IPS-11a (cell line): Measurements from ENCODE around the gene SPATC1L.

Experiments
- H3K4me3 ChIP-seq: one replicate; pipeline ENCODE4 v1.5.1; 2013; ENCODE audit warnings: low read depth, low read length, control low read depth

Gene SPATC1L

GRCh38 chr21:46165098-46165497, 19.2 kb downstream of the SPATC1L start:
- no peak overlapping the region for H3K4me3 ChIP-seq

GRCh38 chr21:46163380-46163779, 20.9 kb downstream of the SPATC1L start:
- no peak overlapping the region for H3K4me3 ChIP-seq

- H3K4me3 ChIP-seq, result no peak overlapping the region
These were observed 22.3 kb downstream of the SPATC1L start for GRCh38 chr21:46161633-46162592.

- no peak overlapping the region for H3K4me3 ChIP-seq
These were observed 23.2 kb downstream of the SPATC1L start for GRCh38 chr21:46160907-46161632.

GRCh38 chr21:46160657-46160906, 23.7 kb downstream of the SPATC1L start:
- no peak overlapping the region for H3K4me3 ChIP-seq

GRCh38 chr21:46159841-46160656, 24.2 kb downstream of the SPATC1L start:
- no peak overlapping the region for H3K4me3 ChIP-seq

GRCh38 chr21:46159390-46159789, 24.9 kb downstream of the SPATC1L start:
- H3K4me3 ChIP-seq, result no peak overlapping the region

GRCh38 chr21:46158666-46159300, 25.5 kb downstream of the SPATC1L start:
- H3K4me3 ChIP-seq, result no peak overlapping the region

- H3K4me3 ChIP-seq, result no peak overlapping the region
These were observed 26.2 kb downstream of the SPATC1L start for GRCh38 chr21:46157987-46158451.

GRCh38 chr21:46157396-46157986, 26.8 kb downstream of the SPATC1L start:
- no peak overlapping the region for H3K4me3 ChIP-seq

- no peak overlapping the region for H3K4me3 ChIP-seq
These were observed 27.6 kb downstream of the SPATC1L start for GRCh38 chr21:46156678-46157077.

GRCh38 chr21:46156378-46156645, 27.9 kb downstream of the SPATC1L start:
- no peak overlapping the region for H3K4me3 ChIP-seq

- no peak within 1 kb of the TSS for H3K4me3 ChIP-seq
These were observed 28.5 kb downstream of the SPATC1L start, which contains the start of gene FTCD for GRCh38 chr21:46155514-46156377. Gene FTCD (minus strand): TSS chr21:46155579. CDS start chr21:46155523, 56 bp downstream.

- H3K4me3 ChIP-seq, result no peak overlapping the region
These were observed 29.2 kb downstream of the SPATC1L start for GRCh38 chr21:46154955-46155513.

GRCh38 chr21:46154155-46154954, 29.9 kb downstream of the SPATC1L start:
- no peak overlapping the region for H3K4me3 ChIP-seq

- no peak overlapping the region for H3K4me3 ChIP-seq
These were observed 30.8 kb downstream of the SPATC1L start for GRCh38 chr21:46153247-46154154.

GRCh38 chr21:46152927-46153246, 31.4 kb downstream of the SPATC1L start:
- H3K4me3 ChIP-seq, result no peak overlapping the region
